CMK (cell line): Measurements from ENCODE around the gene SPEF2.
A peak's percentile ranks its signal among the peaks of the same experiment; 100 is the strongest.

Experiments
- DNase-seq: peaks from one replicate; pipeline ENCODE4 v3.0.0-alpha.2; 2010; ENCODE audit warnings: low read depth

SPEF2 gene

GRCh38 chr5:35856765-35857351, 239.2 kb downstream of the SPEF2 start, which contains the start of gene IL7R:
IL7R (plus strand) TSS chr5:35856891; CDS start chr5:35856978, 87 bp downstream.
- DNase-seq: peak; percentile 36

GRCh38 chr5:35857606-35858205, 240.0 kb downstream of the SPEF2 start:
- no peak for DNase-seq

- DNase-seq: no peak
Measured at GRCh38 chr5:35859101-35859661, 241.5 kb downstream of the SPEF2 start.

GRCh38 chr5:35860686-35861085, 243.0 kb downstream of the SPEF2 start:
- DNase-seq: no peak

GRCh38 chr5:35861718-35862117, 244.1 kb downstream of the SPEF2 start:
- DNase-seq: no peak

- no peak for DNase-seq
Measured at GRCh38 chr5:35862126-35862525, 244.5 kb downstream of the SPEF2 start.

- DNase-seq: no peak
Measured at GRCh38 chr5:35863159-35863558, 245.5 kb downstream of the SPEF2 start.
